ENCODE results near the gene LILRB1.
"Not testable (repeated sequence)": the region's sequence is repeated elsewhere in the genome, so short reads cannot be mapped to it uniquely, and the experiment has no call there.

Gene LILRB1

GRCh38 chr19:54626757-54627156 is 3.5 kb upstream of the LILRB1 start:
- no peak for DNase-seq (ENCODE audit: low read depth)
- no peak for TF ChIP-seq CTCF (IDR thresholded peaks at IDR 0.05; ENCODE audit: control insufficient read depth, insufficient read depth, low read depth, low read length, missing control alignments)
- no peak overlapping the region for H3K4me3 ChIP-seq (ENCODE audit: control insufficient read depth, low read depth, low read length)

- not testable (repeated sequence) for H3K4me3 ChIP-seq (ENCODE audit: control insufficient read depth, low read depth, low read length); DNase-seq (ENCODE audit: low read depth)
These were observed 2.4 kb upstream of the LILRB1 start for GRCh38 chr19:54627912-54628311.

GRCh38 chr19:54630782-54631181 is 498 bp downstream of the LILRB1 start:
- DNase-seq (ENCODE audit: low read depth) = no peak
- TF ChIP-seq CTCF (IDR thresholded peaks at IDR 0.05; ENCODE audit: control insufficient read depth, insufficient read depth, low read depth, low read length, missing control alignments) = no peak
- no peak overlapping the region for H3K4me3 ChIP-seq (ENCODE audit: control insufficient read depth, low read depth, low read length)

GRCh38 chr19:54631489-54632337 is 1.4 kb downstream of the LILRB1 start:
- H3K4me3 ChIP-seq (ENCODE audit: control insufficient read depth, low read depth, low read length); DNase-seq (ENCODE audit: low read depth): not testable (repeated sequence)

- H3K4me3 ChIP-seq (ENCODE audit: control insufficient read depth, low read depth, low read length); DNase-seq (ENCODE audit: low read depth): not testable (repeated sequence)
These were observed 2.2 kb downstream of the LILRB1 start for GRCh38 chr19:54632517-54632916.

GRCh38 chr19:54633401-54633800 is 3.1 kb downstream of the LILRB1 start:
- no peak overlapping the region for H3K4me3 ChIP-seq (ENCODE audit: control insufficient read depth, low read depth, low read length)
- DNase-seq (ENCODE audit: low read depth) = no peak
- no peak for TF ChIP-seq CTCF (IDR thresholded peaks at IDR 0.05; ENCODE audit: control insufficient read depth, insufficient read depth, low read depth, low read length, missing control alignments)

GRCh38 chr19:54636081-54636480 is 5.8 kb downstream of the LILRB1 start:
- not testable (repeated sequence) for DNase-seq (ENCODE audit: low read depth); H3K4me3 ChIP-seq (ENCODE audit: control insufficient read depth, low read depth, low read length)

- TF ChIP-seq CTCF (IDR thresholded peaks at IDR 0.05; ENCODE audit: control insufficient read depth, insufficient read depth, low read depth, low read length, missing control alignments) = no peak
These were observed 8.4 kb downstream of the LILRB1 start for GRCh38 chr19:54638683-54639082.

GRCh38 chr19:54642953-54643352 is 12.7 kb downstream of the LILRB1 start:
- not testable (repeated sequence) for DNase-seq (ENCODE audit: low read depth); H3K4me3 ChIP-seq (ENCODE audit: control insufficient read depth, low read depth, low read length)

More at GRCh38 chr19:54638683-54639082, 8.4 kb downstream of the LILRB1 start:
- DNase-seq (ENCODE audit: low read depth) = no peak
- H3K4me3 ChIP-seq (ENCODE audit: control insufficient read depth, low read depth, low read length) = no peak overlapping the region

- not testable (repeated sequence) for H3K4me3 ChIP-seq (ENCODE audit: control insufficient read depth, low read depth, low read length); DNase-seq (ENCODE audit: low read depth)
These were observed 13.3 kb downstream of the LILRB1 start for GRCh38 chr19:54643583-54643982.

Measured in AG09309 (cell line).